A204.1 (cell line): ENCODE measurements around the gene HPGDS.
A peak's percentile ranks its signal among the peaks of the same experiment; 100 is the strongest.
"Not testable (repeated sequence)": the region's sequence is repeated elsewhere in the genome, so short reads cannot be mapped to it uniquely, and the experiment has no call there.

Experiments
- FAIRE-seq: peaks from 2 replicates; lab custom pipeline; 2012; peaks lifted over from hg19 to GRCh38; lab: Jason Lieb, UNC

The HPGDS gene

GRCh38 chr4:94342694-94343093 is at the start of gene HPGDS:
Gene HPGDS, minus strand, starts transcription at chr4:94342836. Its CDS starts 8,207 bp downstream, at chr4:94334629.
- no peak for FAIRE-seq

GRCh38 chr4:94390804-94391410 is 48.3 kb upstream of the HPGDS start:
- peak; percentile 74 for FAIRE-seq

DNA sequence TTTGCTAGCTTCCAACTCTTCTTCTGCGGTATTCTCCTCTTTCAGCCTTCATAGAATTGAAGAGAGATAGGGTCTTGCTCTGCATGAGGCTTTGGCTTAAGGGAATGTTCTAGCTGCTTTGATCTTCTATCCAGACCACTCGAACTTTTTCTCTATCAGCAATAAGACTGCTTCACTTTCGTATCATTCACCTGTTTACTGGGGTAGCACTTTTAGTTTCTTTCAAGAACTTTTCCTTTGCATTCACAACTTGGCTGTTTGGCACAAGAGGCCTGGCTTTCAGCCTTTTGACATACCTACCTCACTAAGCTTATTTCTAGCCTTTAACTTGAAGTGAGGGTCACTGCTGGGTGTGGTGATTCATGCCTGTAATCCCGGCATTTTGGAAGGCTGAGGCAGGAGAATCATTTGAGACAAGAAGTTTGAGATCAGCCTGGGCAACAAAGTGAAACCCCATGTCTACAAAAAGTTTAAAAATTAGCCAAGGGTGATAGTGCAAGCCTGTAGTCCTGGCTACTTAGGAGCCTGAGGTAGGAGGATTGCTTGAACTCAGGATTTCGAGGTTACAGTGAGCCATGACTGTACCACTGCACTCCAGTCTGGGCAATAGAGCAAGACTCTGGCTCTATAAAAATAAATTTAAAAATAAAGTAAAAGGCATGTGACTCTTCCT is 47.1 kb upstream of the HPGDS start:
- no peak for FAIRE-seq

GRCh38 chr4:94387965-94388364 is 45.3 kb upstream of the HPGDS start:
- FAIRE-seq, result not testable (repeated sequence)

GRCh38 chr4:94385452-94385851 is 42.8 kb upstream of the HPGDS start:
- not testable (repeated sequence) for FAIRE-seq

DNA sequence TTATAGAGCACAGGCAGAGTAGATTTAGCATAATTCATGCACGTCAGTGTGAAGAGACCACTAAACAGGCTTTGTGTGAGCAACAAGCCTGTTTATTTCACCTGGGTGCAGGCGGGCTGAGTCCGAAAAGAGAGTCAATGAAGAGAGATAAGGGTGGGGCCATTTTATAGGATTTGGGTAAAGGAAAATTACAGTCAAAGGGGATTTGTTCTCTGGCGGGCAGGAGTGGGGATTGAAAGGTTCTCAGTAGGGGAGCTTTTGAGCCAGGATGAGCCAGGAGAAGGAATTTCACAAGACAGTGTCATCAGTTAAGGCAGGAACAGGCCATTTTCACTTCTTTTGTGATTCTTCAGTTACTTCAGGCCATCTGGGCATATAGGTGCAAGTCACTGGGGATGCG is 40.3 kb upstream of the HPGDS start:
- not testable (repeated sequence) for FAIRE-seq

GRCh38 chr4:94378047-94378446 is 35.4 kb upstream of the HPGDS start:
- no peak for FAIRE-seq

- FAIRE-seq, result no peak
These were observed 34.7 kb upstream of the HPGDS start for GRCh38 chr4:94377294-94377693.

GRCh38 chr4:94375364-94375763 is 32.7 kb upstream of the HPGDS start:
- FAIRE-seq, result no peak

GRCh38 chr4:94373752-94374151 is 31.1 kb upstream of the HPGDS start:
- FAIRE-seq, result no peak

DNA sequence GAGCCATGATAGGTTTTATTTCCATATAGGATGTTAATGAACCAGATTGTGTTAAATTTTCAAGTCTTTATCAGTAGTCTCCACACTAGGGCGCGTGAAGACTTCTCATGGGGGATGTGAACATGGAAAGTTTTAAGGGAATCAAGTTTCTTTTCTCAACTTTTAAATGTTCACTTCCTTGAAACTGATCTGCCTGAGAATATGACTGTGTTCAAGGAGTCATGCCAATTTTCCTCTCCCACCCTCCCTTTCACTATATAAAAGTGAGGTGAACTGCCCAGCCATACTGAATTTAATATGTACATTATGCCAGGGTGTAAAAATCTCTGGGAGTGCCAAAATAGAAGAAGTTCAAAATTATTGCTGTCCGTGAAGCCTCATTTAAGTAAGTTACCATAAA is 30.4 kb upstream of the HPGDS start:
- FAIRE-seq, result no peak

- FAIRE-seq, result no peak
These were observed 29.8 kb upstream of the HPGDS start for GRCh38 chr4:94372228-94372978.

GRCh38 chr4:94371290-94371689 is 28.7 kb upstream of the HPGDS start:
- no peak for FAIRE-seq

DNA sequence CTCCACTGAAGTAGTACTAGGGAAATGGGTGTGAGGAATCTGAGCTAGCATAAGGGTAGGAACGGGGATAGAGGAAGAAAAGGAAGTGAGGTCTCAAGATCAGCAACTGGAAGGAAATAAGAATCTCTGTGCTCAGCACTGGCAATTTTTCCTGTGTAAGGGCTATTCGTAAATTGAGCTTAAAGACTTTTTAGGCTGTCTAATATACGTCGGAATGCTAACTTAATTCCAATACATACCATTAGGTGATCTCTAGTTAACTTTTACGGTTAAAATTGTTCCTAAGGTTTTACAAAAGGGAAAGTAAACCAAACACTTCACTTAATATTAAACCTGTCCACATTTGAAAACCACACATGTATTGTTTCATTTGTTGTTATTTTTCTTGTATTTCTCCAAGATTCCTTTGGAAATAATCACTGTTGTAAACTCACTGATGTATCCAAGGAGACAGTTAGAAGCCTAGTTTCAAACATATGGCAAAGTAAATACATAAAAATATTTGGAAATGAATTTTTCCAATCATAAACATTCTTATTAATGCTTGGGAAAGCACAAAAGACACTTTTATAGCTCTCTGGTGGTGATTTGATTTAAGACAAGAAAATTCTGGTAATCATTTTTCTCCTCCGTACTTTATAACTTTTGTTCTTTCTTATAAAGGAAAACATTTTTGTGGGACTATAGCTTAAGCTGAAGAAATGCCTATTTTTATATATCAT is 28.1 kb upstream of the HPGDS start:
- no peak for FAIRE-seq

DNA sequence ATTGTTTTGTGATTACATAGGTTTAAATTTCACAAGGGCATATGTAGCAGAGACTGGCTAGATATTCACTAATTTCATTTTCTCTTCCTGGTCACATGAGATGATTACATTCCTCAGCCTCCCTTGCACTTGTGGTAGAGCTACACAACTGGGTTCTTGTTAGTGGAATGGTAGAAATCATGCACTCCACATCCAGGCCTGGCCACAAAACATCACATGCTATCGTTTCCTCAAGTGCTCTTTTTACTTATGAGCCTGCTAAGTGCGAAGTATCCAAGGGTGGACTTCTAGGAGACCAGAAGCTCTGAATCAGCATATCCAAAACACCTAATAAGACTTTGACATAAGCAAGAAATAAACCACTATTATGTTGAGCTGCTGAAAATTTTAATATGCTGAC is 26.4 kb upstream of the HPGDS start:
- no peak for FAIRE-seq

- no peak for FAIRE-seq
These were observed 25.8 kb upstream of the HPGDS start for GRCh38 chr4:94368459-94368858.

DNA sequence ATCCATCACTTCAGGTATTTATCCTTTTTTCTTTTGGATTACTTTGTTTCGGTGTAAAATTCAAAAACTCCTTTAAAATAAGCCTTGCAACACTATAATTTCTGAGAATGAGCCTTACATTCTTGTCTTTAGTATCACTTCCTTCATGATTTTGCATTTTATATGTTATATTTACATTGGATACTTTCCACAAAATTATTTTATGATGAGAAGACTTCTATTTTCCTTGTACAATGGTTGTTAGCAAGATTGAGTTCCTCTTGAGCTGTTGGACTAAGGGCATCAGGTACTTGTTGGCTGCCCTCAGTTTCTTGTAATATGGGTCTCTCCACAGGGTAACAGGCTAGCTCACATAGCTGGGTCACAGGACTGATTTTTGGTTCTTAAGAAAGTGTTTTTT is 22.7 kb upstream of the HPGDS start:
- no peak for FAIRE-seq

- FAIRE-seq, result no peak
These were observed 21.9 kb upstream of the HPGDS start for GRCh38 chr4:94364527-94364926.

DNA sequence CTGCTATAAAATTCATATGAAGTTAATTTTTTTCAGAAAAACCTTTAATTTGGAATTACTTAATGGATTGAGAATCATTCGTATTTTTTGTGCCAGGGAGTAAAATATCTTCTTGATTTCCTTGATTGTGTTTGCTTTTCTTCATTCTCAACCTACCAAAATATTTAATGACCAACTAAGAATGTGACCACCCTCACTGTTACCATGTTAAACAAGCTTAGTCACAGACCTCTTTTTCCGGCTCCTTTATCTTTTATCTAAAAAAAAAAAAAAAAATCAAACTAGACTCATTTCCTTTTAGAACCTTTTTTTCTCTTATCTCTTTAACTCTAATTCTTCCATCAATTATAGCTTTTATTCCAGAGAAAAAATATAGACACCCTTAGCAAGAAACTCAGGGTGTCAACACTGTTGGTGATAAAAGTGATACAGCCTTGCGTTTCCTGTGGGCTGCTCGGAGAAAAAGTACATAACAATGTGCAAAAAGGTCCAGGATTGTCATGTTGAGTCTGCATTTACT is 20.6 kb upstream of the HPGDS start:
- no peak for FAIRE-seq

DNA sequence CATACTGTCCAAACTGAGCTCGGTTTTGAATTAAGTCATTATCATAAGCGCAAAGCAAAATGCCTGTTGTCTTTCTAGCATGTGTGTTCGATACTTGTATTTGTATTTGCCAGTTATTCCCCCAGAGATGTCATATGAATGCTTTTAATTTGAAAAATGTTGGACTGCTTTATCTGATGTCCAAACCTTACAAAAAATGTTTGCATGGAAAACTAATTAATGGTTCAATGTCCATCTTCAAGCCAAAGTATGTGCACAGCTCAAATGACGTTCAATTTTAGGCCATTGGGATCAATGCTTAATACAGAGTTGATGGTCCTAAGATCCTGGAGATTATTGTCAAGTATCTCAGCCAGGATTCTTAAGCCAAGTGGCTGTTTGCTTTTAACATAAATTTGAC is 17.2 kb upstream of the HPGDS start:
- FAIRE-seq, result no peak

DNA sequence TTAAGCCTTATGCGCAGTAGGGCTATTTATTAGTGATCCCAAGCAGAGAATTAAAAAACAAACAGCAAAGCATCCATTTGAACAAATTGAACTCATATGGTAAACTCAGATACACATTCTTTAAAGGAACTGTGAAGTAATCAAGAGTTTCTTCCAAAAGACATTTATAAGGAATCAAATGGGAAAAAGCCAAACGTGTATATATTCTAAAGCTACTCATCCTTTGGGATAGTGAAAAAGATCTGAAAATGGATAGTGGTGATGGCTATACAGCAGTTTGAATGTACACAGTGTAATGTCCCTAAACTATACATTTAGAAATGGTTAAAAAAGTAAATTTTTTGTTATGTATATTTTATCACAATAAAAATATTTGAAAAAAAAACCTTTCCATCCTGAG is 16.6 kb upstream of the HPGDS start:
- no peak for FAIRE-seq

GRCh38 chr4:94358101-94358500 is 15.5 kb upstream of the HPGDS start:
- no peak for FAIRE-seq

DNA sequence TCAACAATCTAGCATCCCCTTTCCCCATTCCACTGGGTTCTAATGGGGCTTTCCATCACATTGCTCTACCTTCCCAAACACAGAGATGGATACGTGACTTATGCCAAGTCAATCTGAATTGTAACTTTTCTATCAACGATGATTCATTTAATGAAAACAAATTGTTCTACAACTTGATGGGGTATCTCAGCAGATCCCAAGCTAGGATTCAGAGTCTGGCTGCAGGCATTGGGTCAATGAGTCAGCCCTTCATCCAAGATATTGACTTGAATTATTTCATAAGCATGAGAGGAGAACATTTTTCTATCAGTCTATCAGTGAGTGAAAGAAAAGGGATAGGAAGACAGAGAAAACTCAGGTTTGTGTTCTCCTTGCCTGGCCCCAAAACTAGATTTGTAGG is 15.0 kb upstream of the HPGDS start:
- FAIRE-seq, result no peak
